ENCODE measurements around the gene ANKRD33B.

GRCh38 chr5:10645671-10646070 is 81.8 kb downstream of the ANKRD33B start:
- TF ChIP-seq CTCF (IDR thresholded peaks at IDR 0.05 in 2 of 3, conservative IDR thresholded peaks at IDR 0.05 in 1 of 3; ENCODE audit: borderline replicate concordance in 1 of 3, insufficient read depth in 1 of 3, low read depth in 2 of 3, low read length in 2 of 3) (no peak), CEBPB (IDR thresholded peaks at IDR 0.05; ENCODE audit: low read depth) (no peak), POLR2A (IDR thresholded peaks at IDR 0.05; ENCODE audit: borderline replicate concordance, extremely low read depth, insufficient read depth, insufficient read length) (no peak), REST (IDR thresholded peaks at IDR 0.05; ENCODE audit: low read depth) (no peak), MAX (IDR thresholded peaks at IDR 0.05) (no peak), EZH2phosphoT487 (IDR thresholded peaks at IDR 0.05; ENCODE audit: borderline replicate concordance) (no peak), ZBTB33 (IDR thresholded peaks at IDR 0.05; ENCODE audit: extremely low read depth, insufficient replicate concordance, low read length) (no peak), EGR1 (IDR thresholded peaks at IDR 0.05; ENCODE audit: low read depth) (no peak)

Measured in HCT116 (cell line).